HG03025 (cell line): ENCODE results near the gene OR2H2.

Experiments
- ATAC-seq: cut with Tn5 transposase; IDR thresholded peaks from one replicate; pipeline ENCODE4 v1.9.1; 2021; ENCODE audit warnings: mild to moderate bottlenecking, moderate library complexity; ENCODE audit not compliant: unreplicated experiment, low FRiP score

Gene OR2H2

DNA sequence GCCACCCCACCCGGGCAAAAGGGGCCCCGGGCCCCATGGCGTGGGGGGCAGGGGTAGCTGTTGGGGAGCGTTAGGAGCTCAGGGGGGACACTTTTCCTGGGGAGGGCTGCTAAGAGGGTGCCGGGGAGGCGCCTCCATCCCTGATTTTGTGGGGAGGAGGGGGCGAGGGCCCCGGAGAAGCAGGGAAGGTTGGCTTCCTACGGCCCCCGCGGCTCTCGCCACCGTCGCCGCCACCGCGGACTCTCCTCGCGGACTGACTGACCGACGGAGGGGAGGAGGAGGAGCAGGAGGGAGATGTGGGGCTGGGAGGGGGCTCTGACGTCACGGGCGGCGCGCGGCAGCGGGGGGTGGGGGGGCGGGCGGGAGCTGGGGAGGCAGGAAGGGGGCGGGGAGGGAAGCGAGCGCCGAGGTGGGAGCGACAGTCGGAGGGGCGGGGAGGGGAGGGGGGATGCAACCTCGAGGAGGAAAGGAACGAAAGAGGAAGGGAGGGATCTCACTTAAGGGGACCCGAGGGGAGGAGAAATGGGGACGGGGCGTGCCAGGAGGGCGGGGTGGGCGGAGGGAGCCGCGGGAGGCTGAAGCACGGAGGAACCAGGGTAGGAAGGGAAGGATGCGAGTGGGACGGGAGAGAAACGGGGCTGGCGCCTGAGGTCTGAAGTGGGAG is 43.0 kb downstream of the OR2H2 start:
- no peak for ATAC-seq

DNA sequence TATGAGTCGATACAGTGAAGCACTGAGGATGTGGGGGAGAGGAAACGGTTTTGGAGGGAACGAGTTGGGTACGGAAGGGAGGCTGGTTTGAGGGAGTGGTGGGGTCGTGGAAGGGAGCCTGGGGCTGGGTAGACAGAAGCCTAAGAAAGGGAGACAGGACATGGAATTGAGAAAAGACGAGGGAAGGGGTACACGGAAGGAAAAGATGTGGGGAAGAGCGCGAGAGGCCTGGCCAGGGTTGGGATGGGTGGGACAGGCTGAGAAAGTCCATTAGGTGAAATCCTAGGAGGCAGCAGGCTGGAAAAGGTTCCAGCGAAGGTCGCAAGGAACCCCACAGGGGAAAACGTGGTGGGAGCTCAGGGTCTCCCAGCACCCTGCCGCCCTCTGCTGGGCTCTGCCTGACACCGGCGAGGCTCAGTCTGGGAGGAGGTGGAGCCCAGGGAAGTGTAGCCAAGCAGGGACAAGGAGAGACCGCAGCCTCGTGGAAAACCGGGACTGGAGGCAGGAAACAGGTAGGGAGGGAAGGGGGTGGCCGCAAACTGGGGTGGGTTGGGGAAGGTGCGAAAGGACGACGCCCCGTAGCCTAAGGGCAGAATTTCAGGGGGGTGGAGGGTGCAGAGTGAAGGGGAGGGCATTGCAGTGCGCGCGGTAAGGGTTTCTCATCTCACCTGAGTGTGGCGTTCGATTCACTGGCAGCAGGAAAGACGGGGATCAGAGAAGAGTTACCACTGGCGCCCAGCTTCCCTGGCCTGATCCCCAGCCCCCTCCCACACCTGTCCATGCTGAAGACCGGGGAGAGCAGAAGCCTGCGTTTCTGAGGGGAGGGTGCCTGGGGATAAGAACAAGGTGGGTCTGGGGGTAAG is 43.7 kb downstream of the OR2H2 start:
- ATAC-seq = no peak

- no peak for ATAC-seq
These were observed 44.6 kb downstream of the OR2H2 start for GRCh38 chr6:29629571-29629970.

DNA sequence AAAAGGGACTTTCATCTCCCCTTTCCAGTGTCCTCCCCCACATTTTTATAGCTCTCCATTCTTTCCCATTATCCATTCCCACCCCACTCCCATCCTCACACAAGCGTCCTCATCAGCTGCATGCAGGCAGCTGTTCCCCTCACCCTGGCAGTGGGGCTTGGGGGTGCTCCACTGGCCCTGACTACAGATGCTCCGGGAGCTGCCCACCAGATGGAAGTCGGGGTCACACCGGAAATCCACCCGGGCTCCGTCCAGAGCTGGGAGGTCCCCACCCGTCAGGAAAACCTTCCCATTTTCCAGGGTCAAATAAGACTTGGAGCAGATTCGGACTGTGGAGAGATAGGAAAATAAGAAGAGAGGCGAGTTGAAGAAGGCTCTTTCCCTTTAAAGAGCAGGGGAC is 45.4 kb downstream of the OR2H2 start:
- no peak for ATAC-seq

DNA sequence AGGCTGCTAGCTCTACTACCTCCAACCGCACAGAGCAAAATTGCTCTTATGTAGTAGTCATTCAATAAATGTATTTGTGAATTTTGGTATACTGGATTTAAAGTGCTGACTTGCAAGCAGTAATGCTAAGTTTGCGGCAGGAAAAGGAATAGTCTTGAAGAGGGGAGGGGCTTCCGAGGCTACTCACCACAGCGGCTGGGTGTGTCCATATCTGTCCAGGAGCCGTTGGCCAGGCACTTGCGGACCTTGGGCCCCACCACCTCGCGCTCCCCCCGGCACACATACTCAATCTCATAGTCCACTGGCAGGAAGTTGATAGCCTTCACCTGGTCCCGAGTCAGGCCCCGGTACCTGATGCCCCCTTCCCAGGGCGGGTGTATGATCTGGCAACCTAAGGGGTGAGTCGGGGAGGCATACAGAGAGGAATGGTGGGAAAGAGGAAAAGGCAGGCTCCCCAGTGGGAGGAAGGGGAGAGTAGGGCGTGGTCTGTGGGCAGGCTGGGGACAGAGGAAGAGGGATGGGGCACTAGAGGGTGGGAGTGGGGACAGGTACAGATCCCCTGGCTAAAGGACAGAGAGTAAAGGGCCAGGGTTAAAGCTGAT is 46.4 kb downstream of the OR2H2 start:
- ATAC-seq = no peak

GRCh38 chr6:29631860-29632731 is 47.2 kb downstream of the OR2H2 start:
- no peak for ATAC-seq

GRCh38 chr6:29632789-29633533 is 48.0 kb downstream of the OR2H2 start, which contains the start of gene GABBR1:
Gene GABBR1 (minus strand): TSS chr6:29633183. CDS start chr6:29632385, 798 bp downstream.
- no peak for ATAC-seq

GRCh38 chr6:29633534-29633905 is 48.6 kb downstream of the OR2H2 start:
- ATAC-seq = no peak

- ATAC-seq = no peak
These were observed 52.3 kb downstream of the OR2H2 start for GRCh38 chr6:29637247-29637646.
